ENCODE data around the gene DHCR7.

- TF ChIP-seq, protein P1, sequence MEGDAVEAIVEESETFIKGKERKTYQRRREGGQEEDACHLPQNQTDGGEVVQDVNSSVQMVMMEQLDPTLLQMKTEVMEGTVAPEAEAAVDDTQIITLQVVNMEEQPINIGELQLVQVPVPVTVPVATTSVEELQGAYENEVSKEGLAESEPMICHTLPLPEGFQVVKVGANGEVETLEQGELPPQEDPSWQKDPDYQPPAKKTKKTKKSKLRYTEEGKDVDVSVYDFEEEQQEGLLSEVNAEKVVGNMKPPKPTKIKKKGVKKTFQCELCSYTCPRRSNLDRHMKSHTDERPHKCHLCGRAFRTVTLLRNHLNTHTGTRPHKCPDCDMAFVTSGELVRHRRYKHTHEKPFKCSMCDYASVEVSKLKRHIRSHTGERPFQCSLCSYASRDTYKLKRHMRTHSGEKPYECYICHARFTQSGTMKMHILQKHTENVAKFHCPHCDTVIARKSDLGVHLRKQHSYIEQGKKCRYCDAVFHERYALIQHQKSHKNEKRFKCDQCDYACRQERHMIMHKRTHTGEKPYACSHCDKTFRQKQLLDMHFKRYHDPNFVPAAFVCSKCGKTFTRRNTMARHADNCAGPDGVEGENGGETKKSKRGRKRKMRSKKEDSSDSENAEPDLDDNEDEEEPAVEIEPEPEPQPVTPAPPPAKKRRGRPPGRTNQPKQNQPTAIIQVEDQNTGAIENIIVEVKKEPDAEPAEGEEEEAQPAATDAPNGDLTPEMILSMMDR (IDR thresholded peaks at IDR 0.05) = no peak
- no peak for TF ChIP-seq EZH2 (IDR thresholded peaks at IDR 0.05)
Measured at GRCh38 chr11:71395774-71396173, 52.4 kb downstream of the DHCR7 start.
